K562 (cell line): Measurements from ENCODE around the gene KCND1. TPM values are rescaled to one million over a fixed set of nuclear protein-coding genes. Genes with fewer than 3 reads are reported as not detected.

Source experiments
- AFF4 ChIP-seq: sonication (generic); formaldehyde crosslinking; IDR thresholded peaks from 2 replicates; pipeline ENCODE4 v1.8.0; 2023; ENCODE audit warnings: mild to moderate bottlenecking, missing genetic modification reagents
- BACH1 ChIP-seq: fragments of 200-800 bp; sonication (Bioruptor generic); IDR thresholded peaks from 2 replicates; pipeline ENCODE4 v1.6.1; 2016; ENCODE audit warnings: missing genetic modification characterization, missing compliant biosample characterization
- CTCFL ChIP-seq: IDR thresholded peaks from 2 replicates; pipeline ENCODE4 v1.6.1; 2011; ENCODE audit warnings: borderline replicate concordance, low read depth, mild to moderate bottlenecking, moderate library complexity, low read length; ENCODE audit not compliant: insufficient read depth, poor library complexity, severe bottlenecking
- KAT7 ChIP-seq: sonication (generic); formaldehyde crosslinking; IDR thresholded peaks from 2 replicates; pipeline ENCODE4 v1.8.0; 2022; ENCODE audit warnings: missing genetic modification reagents, mild to moderate bottlenecking, borderline replicate concordance
- RAD51 ChIP-seq: fragments of 450-650 bp; IDR thresholded peaks from 2 replicates; pipeline ENCODE4 v1.7.1; 2016; ENCODE audit warnings: low read depth, mild to moderate bottlenecking, borderline replicate concordance
- SMAD4 ChIP-seq: fragments of 250-450 bp; sonication (Bioruptor Pico); conservative IDR thresholded peaks from 2 replicates; pipeline ENCODE4 v1.8.0; 2021; ENCODE audit warnings: inconsistent platforms, mild to moderate bottlenecking, moderate library complexity
- SMARCA4 ChIP-seq: fragments of 450-650 bp; IDR thresholded peaks from 2 replicates; pipeline ENCODE4 v1.6.1; 2016
- TEAD4 ChIP-seq, 2 experiments: sonication (generic) in 1 of 2; formaldehyde crosslinking in 1 of 2; IDR thresholded peaks; 2 replicates each; pipeline versions ENCODE4 v1.6.1 to v1.8.0; 2012 to 2022; ENCODE audit warnings: borderline replicate concordance in 1 of 2, inconsistent platforms in 1 of 2, low read length in 1 of 2, mild to moderate bottlenecking in 1 of 2, missing genetic modification reagents in 1 of 2
- ZBTB17 ChIP-seq: fragments of 450-650 bp; formaldehyde crosslinking; IDR thresholded peaks from 2 replicates; pipeline ENCODE4 v1.4.0; 2020; ENCODE audit warnings: mild to moderate bottlenecking
- ZBTB26 ChIP-seq: fragments of 450-650 bp; formaldehyde crosslinking; IDR thresholded peaks from 2 replicates; pipeline ENCODE4 v1.4.0; 2022; ENCODE audit warnings: missing genetic modification characterization
- ZNF121 ChIP-seq: sonication (generic); formaldehyde crosslinking; conservative IDR thresholded peaks from 2 replicates; pipeline ENCODE4 v1.8.0; 2022; ENCODE audit warnings: missing genetic modification reagents
- ZNF766 ChIP-seq: fragments of 200-800 bp; sonication (Bioruptor generic); conservative IDR thresholded peaks from 2 replicates; pipeline ENCODE4 v1.6.1; 2016; ENCODE audit warnings: missing genetic modification characterization, missing compliant biosample characterization
- polyA plus RNA-seq, 8 experiments: library from polyadenylated mRNA; depleted of rRNA in 4 of 8; stranded (reverse) in 5 of 8; unstranded in 3 of 8; fragments of >200 nt; fragmentation: Nextera tagmentation in 2 of 8; fragmentation: Illumina TruSeq in 1 of 8; extraction: Ambion mirVana in 2 of 8; extraction: Trizol in 1 of 8; gene quantifications; 2 replicates each; pipeline versions ENCODE4 v1.2.1 to v1.2.3, GENCODE V29; 2011 to 2014; ENCODE audit warnings: inconsistent platforms in 1 of 8, missing spikeins in 1 of 8
- total RNA-seq, 7 experiments: library from RNA; depleted of rRNA in 6 of 7; stranded (reverse); fragments of >200 nt in 6 of 7; fragmentation: Illumina TruSeq in 2 of 7; extraction: Trizol in 2 of 7; gene quantifications; 2 replicates each; pipeline versions ENCODE4 v1.2.1 to v1.2.3, GENCODE V29; 2011 to 2021; ENCODE audit warnings: low replicate concordance in 1 of 7

The KCND1 gene
- total and polyA plus RNA-seq, 9 of the 15 experiments (the other 6 are each of a cell fraction or from before 2014, with no cell fraction given) = 0.06 to 0.83 (median 0.39) TPM; not detected in 1

GRCh38 chrX:48937054-48937907, 34.4 kb downstream of the KCND1 start (continued):
- TF ChIP-seq CTCFL (peak; percentile 30), KAT7 (0 out of 2 replicates have a peak, but pooled peaks have one; percentile 35), AFF4 (CRISPR knock-in tag) (peak; percentile 46), ZBTB26 (CRISPR knock-in tag) (no peak), TEAD4 (IDR thresholded peaks at IDR 0.05; ENCODE audit: low read length) (peak; percentile 71), TEAD4 (CRISPR knock-in tag; IDR thresholded peaks at IDR 0.05; ENCODE audit: borderline replicate concordance) (no peak), ZNF121 (CRISPR knock-in tag) (no peak), SMARCA4 (peak; percentile 52), ZBTB17 (CRISPR knock-in tag) (no peak), ZNF766 (peak; percentile 83; the same call in 1 of the 2 replicates), BACH1 (tag) (peak; percentile 27; the same call in 1 of the 2 replicates), RAD51 (peak; percentile 85), SMAD4 (CRISPR knock-in tag) (peak; percentile 91)
